ENCODE measurements around the gene CDK10. TPM values are rescaled to one million over a fixed set of nuclear protein-coding genes. Genes with fewer than 3 reads are reported as not detected.

Gene CDK10
- polyA plus RNA-seq, 1 donor from 2014 or later = 126 TPM

DNA sequence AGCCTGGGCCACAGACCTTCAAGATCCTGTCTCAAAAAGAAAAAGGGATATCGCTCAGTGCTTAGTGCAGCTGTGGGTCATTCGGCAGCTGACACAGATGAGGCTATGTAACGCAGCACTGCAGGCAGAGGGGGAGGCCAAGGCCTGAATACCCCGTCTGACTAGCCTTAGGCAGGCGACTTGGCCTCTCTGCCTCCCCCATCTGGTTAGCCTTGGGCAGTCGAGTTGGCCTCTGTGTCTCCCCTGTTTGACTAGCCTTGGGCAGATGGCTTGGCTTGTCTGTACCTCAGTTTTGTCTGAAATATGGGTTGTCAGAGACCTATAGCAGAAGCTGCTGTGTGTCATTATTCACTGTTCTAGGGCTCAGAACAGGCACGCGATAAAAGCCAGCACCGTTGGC, 18.9 kb upstream of the CDK10 start:
- H3K4me2 ChIP-seq (ENCODE audit: low read length) = no peak overlapping the region
- no peaks in the 10 kb centered on the region for H3K36me3 ChIP-seq (ENCODE audit: insufficient read depth, low read length)

GRCh38 chr16:89668790-89669158, 17.7 kb upstream of the CDK10 start:
- H3K27me3 ChIP-seq (ENCODE audit: insufficient read depth, low read depth, low read length) = no peaks in the 10 kb centered on the region
- no peaks in the 10 kb centered on the region for H3K36me3 ChIP-seq (ENCODE audit: insufficient read depth, low read length)
- no peak overlapping the region for H3K9ac ChIP-seq (ENCODE audit: low read length)
- H3K27ac ChIP-seq (ENCODE audit: low read length) = no peak overlapping the region
- no peak overlapping the region for H3K4me3 ChIP-seq (ENCODE audit: low read length)
- TF ChIP-seq SMC3 (conservative IDR thresholded peaks at IDR 0.05; ENCODE audit: poor library complexity) (no peak), POLR2AphosphoS5 (IDR thresholded peaks at IDR 0.05) (no peak), TAF1 (IDR thresholded peaks at IDR 0.05; ENCODE audit: low read depth) (no peak), MXI1 (conservative IDR thresholded peaks at IDR 0.05; ENCODE audit: poor library complexity, severe bottlenecking) (no peak), EZH2 (IDR thresholded peaks at IDR 0.05; ENCODE audit: borderline replicate concordance, insufficient read depth, low read length, poor library complexity, severe bottlenecking) (no peak), REST (IDR thresholded peaks at IDR 0.05; ENCODE audit: borderline replicate concordance) (no peak), EP300 (conservative IDR thresholded peaks at IDR 0.05; ENCODE audit: poor library complexity, severe bottlenecking) (no peak), RAD21 (conservative IDR thresholded peaks at IDR 0.05) (no peak)
- TF ChIP-seq, protein P1, sequence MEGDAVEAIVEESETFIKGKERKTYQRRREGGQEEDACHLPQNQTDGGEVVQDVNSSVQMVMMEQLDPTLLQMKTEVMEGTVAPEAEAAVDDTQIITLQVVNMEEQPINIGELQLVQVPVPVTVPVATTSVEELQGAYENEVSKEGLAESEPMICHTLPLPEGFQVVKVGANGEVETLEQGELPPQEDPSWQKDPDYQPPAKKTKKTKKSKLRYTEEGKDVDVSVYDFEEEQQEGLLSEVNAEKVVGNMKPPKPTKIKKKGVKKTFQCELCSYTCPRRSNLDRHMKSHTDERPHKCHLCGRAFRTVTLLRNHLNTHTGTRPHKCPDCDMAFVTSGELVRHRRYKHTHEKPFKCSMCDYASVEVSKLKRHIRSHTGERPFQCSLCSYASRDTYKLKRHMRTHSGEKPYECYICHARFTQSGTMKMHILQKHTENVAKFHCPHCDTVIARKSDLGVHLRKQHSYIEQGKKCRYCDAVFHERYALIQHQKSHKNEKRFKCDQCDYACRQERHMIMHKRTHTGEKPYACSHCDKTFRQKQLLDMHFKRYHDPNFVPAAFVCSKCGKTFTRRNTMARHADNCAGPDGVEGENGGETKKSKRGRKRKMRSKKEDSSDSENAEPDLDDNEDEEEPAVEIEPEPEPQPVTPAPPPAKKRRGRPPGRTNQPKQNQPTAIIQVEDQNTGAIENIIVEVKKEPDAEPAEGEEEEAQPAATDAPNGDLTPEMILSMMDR (IDR thresholded peaks at IDR 0.05; ENCODE audit: poor library complexity, severe bottlenecking) = no peak
- no peaks in the 10 kb centered on the region for H4K20me1 ChIP-seq (ENCODE audit: insufficient read depth)
- H3K79me2 ChIP-seq (replicated peaks; ENCODE audit: insufficient read depth, low read length) = no peaks in the 10 kb centered on the region
- H3K4me2 ChIP-seq (ENCODE audit: low read length) = no peak overlapping the region
- no peaks in the 10 kb centered on the region for H3F3A ChIP-seq (ENCODE audit: insufficient read depth, low read length, poor library complexity, severe bottlenecking)
- no peak overlapping the region for H2AFZ ChIP-seq (ENCODE audit: low read depth, low read length)
- H3K9me2 ChIP-seq (ENCODE audit: insufficient read depth, low read length) = no peaks in the 10 kb centered on the region
- H3K9me3 ChIP-seq (ENCODE audit: low read length) = no peaks in the 10 kb centered on the region

More for the DNA sequence above, 18.9 kb upstream of the CDK10 start:
- Histone ChIP-seq H3K4me3 (ENCODE audit: low read length) (no peak overlapping the region), H3K9ac (ENCODE audit: low read length) (no peak overlapping the region), H3K27ac (ENCODE audit: low read length) (no peak overlapping the region), H3K9me3 (ENCODE audit: low read length) (no peaks in the 10 kb centered on the region), H4K20me1 (ENCODE audit: insufficient read depth) (no peaks in the 10 kb centered on the region), H3K79me2 (replicated peaks; ENCODE audit: insufficient read depth, low read length) (no peaks in the 10 kb centered on the region), H3K9me2 (ENCODE audit: insufficient read depth, low read length) (no peaks in the 10 kb centered on the region), H3F3A (ENCODE audit: insufficient read depth, low read length, poor library complexity, severe bottlenecking) (no peaks in the 10 kb centered on the region), H3K27me3 (ENCODE audit: insufficient read depth, low read depth, low read length) (no peaks in the 10 kb centered on the region), H2AFZ (ENCODE audit: low read depth, low read length) (no peak overlapping the region)
- TF ChIP-seq RAD21 (conservative IDR thresholded peaks at IDR 0.05) = no peak
- TF ChIP-seq SMC3 (conservative IDR thresholded peaks at IDR 0.05; ENCODE audit: poor library complexity) = no peak
- TF ChIP-seq MXI1 (conservative IDR thresholded peaks at IDR 0.05; ENCODE audit: poor library complexity, severe bottlenecking) = no peak
- TF ChIP-seq EP300 (conservative IDR thresholded peaks at IDR 0.05; ENCODE audit: poor library complexity, severe bottlenecking) = no peak
- no peak for TF ChIP-seq POLR2AphosphoS5 (IDR thresholded peaks at IDR 0.05)
- TF ChIP-seq, protein P1 (IDR thresholded peaks at IDR 0.05; ENCODE audit: poor library complexity, severe bottlenecking) = no peak
- no peak for TF ChIP-seq EZH2 (IDR thresholded peaks at IDR 0.05; ENCODE audit: borderline replicate concordance, insufficient read depth, low read length, poor library complexity, severe bottlenecking)
- TF ChIP-seq TAF1 (IDR thresholded peaks at IDR 0.05; ENCODE audit: low read depth) = no peak
- no peak for TF ChIP-seq REST (IDR thresholded peaks at IDR 0.05; ENCODE audit: borderline replicate concordance)

Measured in neural cell (in vitro differentiated cells).